Osteoblast (primary cell): ENCODE data around the gene HOXB2. TPM values are rescaled to one million over a fixed set of nuclear protein-coding genes. Genes with fewer than 3 reads are reported as not detected.
"Not testable (repeated sequence)": the region's sequence is repeated elsewhere in the genome, so short reads cannot be mapped to it uniquely, and the experiment has no call there.

Source experiments
- DNase-seq: peaks from one replicate; pipeline ENCODE4 v3.0.0; 2011; ENCODE audit warnings: low spot score, mixed read lengths; ENCODE audit not compliant: insufficient read length; ENCODE audit errors: missing footprints
- H2AFZ ChIP-seq: 2 replicates; pipeline ENCODE4 v1.6.0; 2011; ENCODE audit warnings: mild to moderate bottlenecking, low read length
- H3K27ac ChIP-seq: 2 replicates; pipeline ENCODE4 v1.5.1; 2011; ENCODE audit warnings: mild to moderate bottlenecking, low read depth, low read length, moderate library complexity
- H3K27me3 ChIP-seq: 2 replicates; pipeline ENCODE4 v1.6.0; 2012; ENCODE audit warnings: mild to moderate bottlenecking, control low read depth, inconsistent platforms, low read length, moderate library complexity; ENCODE audit not compliant: insufficient read depth
- H3K36me3 ChIP-seq: 2 replicates; pipeline ENCODE4 v1.5.1; 2011; ENCODE audit warnings: mild to moderate bottlenecking, low read length, control low read depth, moderate library complexity; ENCODE audit not compliant: insufficient read depth
- H3K4me1 ChIP-seq: 2 replicates; pipeline ENCODE4 v1.5.1; 2011; ENCODE audit warnings: mild to moderate bottlenecking, low read length, control low read depth, moderate library complexity; ENCODE audit not compliant: insufficient read depth
- H3K4me2 ChIP-seq: 2 replicates; pipeline ENCODE4 v1.6.0; 2011; ENCODE audit warnings: mild to moderate bottlenecking, low read length; ENCODE audit not compliant: insufficient read depth
- H3K4me3 ChIP-seq: fragments of 200-600 bp; sonication (generic); 3 replicates; pipeline ENCODE4 v1.5.1; 2012; ENCODE audit warnings: mild to moderate bottlenecking, low read length, inconsistent platforms; ENCODE audit not compliant: insufficient read depth
- H3K79me2 ChIP-seq: 2 replicates; pipeline ENCODE4 v1.6.0; 2012; ENCODE audit warnings: mild to moderate bottlenecking, low read length, control low read depth, inconsistent platforms; ENCODE audit not compliant: insufficient read depth
- H3K9me3 ChIP-seq: 2 replicates; pipeline ENCODE4 v1.5.1; 2011; ENCODE audit warnings: low read depth, low read length, control low read depth
- H4K20me1 ChIP-seq: 2 replicates; pipeline ENCODE4 v1.6.0; 2012; ENCODE audit warnings: mild to moderate bottlenecking, low read length, control low read depth; ENCODE audit not compliant: insufficient read depth
- total RNA-seq: library from RNA; depleted of rRNA; stranded (reverse); fragments of >200 nt; gene quantifications from 2 replicates; pipeline ENCODE4 v1.2.3, GENCODE V29; 2012
- TF ChIP-seq, protein P1 (sequence below): IDR thresholded peaks from 2 replicates; pipeline ENCODE4 v1.5.1; 2011; ENCODE audit warnings: mild to moderate bottlenecking, low read depth, low read length, moderate library complexity; ENCODE audit errors: extremely low read depth

The HOXB2 gene
- total RNA-seq, 1 donor = 3.3 TPM

DNA sequence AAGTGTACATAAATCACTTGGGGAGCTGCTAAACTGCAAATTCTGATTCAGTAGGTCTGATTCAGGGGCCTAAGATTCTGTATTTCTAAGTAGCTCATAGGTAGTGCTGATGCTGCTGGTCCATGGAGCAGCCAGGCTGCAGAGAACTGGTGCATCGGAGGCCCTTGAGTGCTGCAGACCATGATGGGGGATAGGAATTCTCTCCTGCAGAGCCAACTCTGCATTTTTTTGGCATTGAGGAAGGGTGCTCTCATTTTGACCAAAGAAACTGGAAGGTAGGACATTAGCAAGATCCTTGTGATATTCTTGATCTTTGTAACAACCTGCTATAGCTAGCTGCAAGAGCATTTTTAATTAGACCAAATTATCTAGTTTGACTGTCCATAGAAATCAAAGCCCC is 4.7 kb downstream of the HOXB2 start:
- TF ChIP-seq, protein P1, sequence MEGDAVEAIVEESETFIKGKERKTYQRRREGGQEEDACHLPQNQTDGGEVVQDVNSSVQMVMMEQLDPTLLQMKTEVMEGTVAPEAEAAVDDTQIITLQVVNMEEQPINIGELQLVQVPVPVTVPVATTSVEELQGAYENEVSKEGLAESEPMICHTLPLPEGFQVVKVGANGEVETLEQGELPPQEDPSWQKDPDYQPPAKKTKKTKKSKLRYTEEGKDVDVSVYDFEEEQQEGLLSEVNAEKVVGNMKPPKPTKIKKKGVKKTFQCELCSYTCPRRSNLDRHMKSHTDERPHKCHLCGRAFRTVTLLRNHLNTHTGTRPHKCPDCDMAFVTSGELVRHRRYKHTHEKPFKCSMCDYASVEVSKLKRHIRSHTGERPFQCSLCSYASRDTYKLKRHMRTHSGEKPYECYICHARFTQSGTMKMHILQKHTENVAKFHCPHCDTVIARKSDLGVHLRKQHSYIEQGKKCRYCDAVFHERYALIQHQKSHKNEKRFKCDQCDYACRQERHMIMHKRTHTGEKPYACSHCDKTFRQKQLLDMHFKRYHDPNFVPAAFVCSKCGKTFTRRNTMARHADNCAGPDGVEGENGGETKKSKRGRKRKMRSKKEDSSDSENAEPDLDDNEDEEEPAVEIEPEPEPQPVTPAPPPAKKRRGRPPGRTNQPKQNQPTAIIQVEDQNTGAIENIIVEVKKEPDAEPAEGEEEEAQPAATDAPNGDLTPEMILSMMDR = no peak
- Histone ChIP-seq H2AFZ (no peak overlapping the region), H4K20me1 (no peaks in the 10 kb centered on the region), H3K36me3 (no peaks in the 10 kb centered on the region), H3K4me3 (no peak overlapping the region), H3K9me3 (no peaks in the 10 kb centered on the region), H3K79me2 (peaks cover 4% of the 10 kb centered on the region), H3K27me3 (peaks cover 41% of the 10 kb centered on the region), H3K4me1 (peaks cover 13% of the 10 kb centered on the region), H3K4me2 (no peak overlapping the region), H3K27ac (no peak overlapping the region)
- peak; percentile 23 for DNase-seq

DNA sequence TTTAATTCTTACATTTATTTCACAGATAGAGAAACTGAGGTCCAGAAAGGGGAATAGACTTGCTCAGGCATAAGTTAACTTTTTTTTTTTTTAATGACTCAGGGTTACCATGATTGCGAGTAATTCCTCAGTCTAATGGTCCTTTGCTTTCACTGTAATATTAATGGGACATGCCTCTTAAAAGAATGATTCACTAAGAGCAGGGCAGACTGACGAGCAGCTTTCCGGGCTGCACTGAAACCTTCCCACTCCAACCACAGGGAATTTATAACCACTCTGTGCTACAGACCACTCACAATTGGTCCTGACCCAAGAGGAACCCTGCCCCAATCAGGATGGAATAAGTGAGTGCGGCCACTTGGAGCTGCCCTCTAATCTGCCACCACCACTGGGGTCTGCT is 5.7 kb downstream of the HOXB2 start:
- Histone ChIP-seq H3K9me3 (no peaks in the 10 kb centered on the region), H4K20me1 (no peaks in the 10 kb centered on the region), H3K27ac (no peak overlapping the region), H3K4me1 (peaks cover 13% of the 10 kb centered on the region), H3K27me3 (peaks cover 37% of the 10 kb centered on the region), H2AFZ (no peak overlapping the region), H3K4me3 (no peak overlapping the region), H3K79me2 (peaks cover 4% of the 10 kb centered on the region), H3K36me3 (no peaks in the 10 kb centered on the region), H3K4me2 (no peak overlapping the region)
- TF ChIP-seq, protein P1 = no peak
- DNase-seq = peak; percentile 66

DNA sequence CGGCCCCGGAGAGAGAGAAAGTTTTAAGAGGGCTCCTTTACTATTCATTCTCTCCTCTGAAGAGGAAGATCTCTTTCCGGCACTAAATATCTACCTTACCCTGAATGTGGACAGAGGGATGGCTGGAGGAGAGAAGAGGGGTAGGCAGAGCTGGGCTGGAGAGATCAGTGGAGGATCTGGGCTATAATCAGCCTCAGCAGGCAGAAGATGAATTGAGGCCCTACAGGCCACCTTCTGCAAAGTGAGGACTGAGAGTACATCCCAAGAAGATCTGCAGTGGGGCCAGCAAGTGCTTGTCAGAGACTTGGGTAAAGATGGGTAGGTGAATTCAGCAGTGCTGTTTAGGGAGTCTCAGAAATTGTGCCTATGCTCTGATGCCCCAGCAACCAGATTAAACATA is 7.6 kb downstream of the HOXB2 start:
- Histone ChIP-seq H2AFZ (no peak overlapping the region), H3K36me3 (no peaks in the 10 kb centered on the region), H3K9me3 (no peaks in the 10 kb centered on the region), H3K79me2 (peaks cover 3% of the 10 kb centered on the region), H3K27ac (no peak overlapping the region), H3K4me2 (no peak overlapping the region), H3K27me3 (peaks cover 24% of the 10 kb centered on the region), H4K20me1 (no peaks in the 10 kb centered on the region), H3K4me3 (no peak overlapping the region), H3K4me1 (peaks cover 13% of the 10 kb centered on the region)
- TF ChIP-seq, protein P1 = no peak
- no peak for DNase-seq

DNA sequence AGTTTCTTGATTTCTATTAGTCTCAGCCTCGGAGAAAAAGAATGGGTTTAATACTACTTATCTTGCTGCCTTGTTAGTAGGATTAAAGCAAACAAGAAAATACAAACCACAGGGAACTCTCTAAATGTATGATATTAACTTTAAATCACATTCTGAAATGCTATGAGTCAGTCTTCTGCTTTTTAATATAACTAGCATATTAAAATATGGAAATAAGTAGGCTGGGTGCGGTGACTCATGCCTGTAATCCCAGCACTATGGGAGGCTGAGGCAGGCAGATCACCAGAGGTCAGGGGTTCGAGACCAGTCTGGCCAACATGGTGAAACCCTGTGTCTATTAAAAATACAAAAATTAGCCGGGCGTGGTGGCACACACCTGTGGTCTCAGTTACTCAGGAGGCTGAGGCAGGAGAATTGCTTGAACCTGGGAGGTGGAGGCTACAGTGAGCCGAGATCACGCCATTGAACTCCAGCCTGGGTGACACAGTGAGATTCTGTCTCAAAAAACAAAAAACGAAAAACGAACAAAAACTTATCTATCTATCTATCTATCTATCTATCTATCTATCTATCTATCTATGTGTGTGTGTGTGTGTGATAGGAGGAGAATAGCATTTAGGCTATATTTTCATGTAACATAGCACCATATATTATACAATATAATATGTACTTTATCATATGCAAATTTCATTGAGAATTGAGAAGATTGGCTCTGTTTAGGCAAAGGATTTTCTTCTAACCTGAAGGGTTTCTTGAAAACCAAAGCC is 8.9 kb downstream of the HOXB2 start:
- not testable (repeated sequence) for H3K79me2 ChIP-seq, H3K4me3 ChIP-seq, H3K4me1 ChIP-seq, H2AFZ ChIP-seq, H4K20me1 ChIP-seq, H3K9me3 ChIP-seq, H3K4me2 ChIP-seq, H3K27ac ChIP-seq, H3K36me3 ChIP-seq
- DNase-seq = peak; percentile 57
- H3K27me3 ChIP-seq = peaks cover 24% of the 10 kb centered on the region
